Stimulated activated CD8-positive, alpha-beta memory T cell treated with anti-CD3 and anti-CD28 coated beads, Interleukin-15, amount 100 ng/mL, for 4 hours (primary cell): ENCODE data around the gene AGTPBP1.

Experiments used
- DNase-seq, 2 donors: peaks; one replicate each; pipeline ENCODE4 v3.0.0-alpha.2; 2020; ENCODE audit warnings: low read depth in 2 of 2

Gene AGTPBP1

DNA sequence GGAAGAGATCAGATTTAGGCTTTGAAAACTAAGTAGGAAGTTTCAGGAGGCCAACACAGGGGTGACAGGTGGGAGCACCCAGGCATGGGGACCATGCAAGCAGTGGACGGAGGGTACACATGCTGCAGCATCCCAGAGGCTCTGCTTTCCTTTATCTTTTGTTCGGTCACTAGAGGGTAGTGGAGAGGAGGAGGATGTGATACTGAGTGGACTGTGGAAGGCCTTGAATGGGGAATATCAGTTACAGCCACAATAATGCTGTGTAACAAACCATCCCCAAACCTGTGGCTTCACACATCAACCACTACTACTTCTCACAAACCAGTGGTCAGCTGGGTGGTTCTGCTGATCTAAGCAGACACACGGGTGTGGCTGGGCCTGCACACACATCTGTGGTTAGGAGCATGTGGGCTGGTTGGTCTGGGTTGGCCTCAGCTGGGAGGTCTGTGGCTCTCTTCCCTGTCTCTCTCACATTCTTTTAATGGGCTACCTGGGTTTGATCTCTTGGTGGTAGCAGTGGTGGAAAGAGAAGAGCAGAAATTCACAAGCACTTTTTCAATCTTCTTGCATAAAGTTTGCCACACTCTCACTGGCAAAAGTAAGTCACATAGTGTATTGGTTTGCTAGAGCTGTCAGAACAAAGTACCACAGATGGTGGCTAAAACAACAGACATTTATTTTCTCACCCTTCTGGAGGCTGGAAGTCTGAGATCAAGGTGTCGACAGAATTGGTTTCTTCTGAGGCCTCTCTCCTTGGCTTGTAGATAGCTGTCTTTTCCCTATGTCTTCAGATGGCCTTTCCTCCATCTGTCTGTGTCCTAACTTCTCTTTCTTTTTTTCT is 238.7 kb downstream of the AGTPBP1 start:
- DNase-seq: no peak

DNA sequence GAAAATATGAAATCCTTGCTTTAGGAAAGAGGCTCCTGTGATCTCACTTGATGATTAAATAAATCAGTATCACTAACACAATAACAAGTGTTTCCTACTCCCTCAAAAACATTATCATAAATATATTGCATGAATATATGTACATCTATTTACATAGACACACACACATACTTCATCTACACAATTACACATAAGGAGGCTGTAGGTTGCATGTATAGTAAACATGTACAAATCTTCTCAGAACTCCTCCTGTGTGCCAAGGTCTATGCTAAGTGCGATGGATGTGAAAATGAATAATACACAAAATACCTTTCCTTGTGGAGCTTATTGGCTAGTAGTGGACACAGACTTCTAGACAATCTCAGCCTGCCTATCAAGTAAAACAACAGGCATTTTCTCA is 239.9 kb downstream of the AGTPBP1 start:
- no peak for DNase-seq

DNA sequence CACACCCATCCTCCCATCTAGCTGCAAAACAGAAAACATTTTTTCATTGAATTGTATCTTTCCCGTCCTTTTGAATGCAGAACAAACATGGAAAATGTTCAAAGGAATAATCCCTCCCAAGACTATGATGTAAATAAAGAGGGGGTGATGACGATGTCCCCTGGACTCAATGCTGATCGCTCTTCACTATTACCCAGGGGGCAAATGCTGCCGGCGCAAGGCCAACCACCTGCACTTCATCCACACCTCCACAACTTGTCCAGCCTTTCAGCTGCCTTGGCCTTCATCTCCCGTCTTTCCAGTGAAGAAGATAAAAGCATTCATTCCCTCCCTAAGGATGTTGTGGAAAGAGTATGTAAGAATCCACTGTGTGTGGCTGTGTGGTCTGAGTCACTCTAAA is 240.3 kb downstream of the AGTPBP1 start:
- no peak for DNase-seq
